H1 (cell line): ENCODE measurements around the gene PAK5. TPM values are rescaled to one million over a fixed set of nuclear protein-coding genes. Genes with fewer than 3 reads are reported as not detected.

Experiments
- ASH2L ChIP-seq: fragments of 200-600, 300-600 bp; sonication (generic); IDR thresholded peaks from one replicate; pipeline ENCODE4 v1.7.1; 2017; ENCODE audit warnings: low read length
- BACH1 ChIP-seq: IDR thresholded peaks from 2 replicates; pipeline ENCODE4 v1.6.1; 2012; ENCODE audit warnings: low read length, improper control_type of control experiment
- EZH2 ChIP-seq: fragments of 200-600 bp; sonication (generic); IDR thresholded peaks from 2 replicates; pipeline ENCODE4 v1.7.1; 2012; ENCODE audit warnings: low read depth, mild to moderate bottlenecking, moderate library complexity, low read length, inconsistent platforms; ENCODE audit not compliant: severe bottlenecking
- NANOG ChIP-seq: IDR thresholded peaks from 2 replicates; pipeline ENCODE4 v1.6.1; 2011; ENCODE audit warnings: low read length, low read depth, mild to moderate bottlenecking, inconsistent platforms; ENCODE audit not compliant: insufficient read depth, poor library complexity, severe bottlenecking
- PHF8 ChIP-seq: fragments of 200-600 bp; sonication (generic); conservative IDR thresholded peaks from 2 replicates; pipeline ENCODE4 v1.7.1; 2012; ENCODE audit warnings: low read depth, mild to moderate bottlenecking, inconsistent platforms, low read length, moderate library complexity
- RNF2 ChIP-seq: fragments of 200-900, 300-1000 bp; sonication (generic); IDR thresholded peaks from 2 replicates; pipeline ENCODE4 v1.7.1; 2016; ENCODE audit warnings: borderline replicate concordance, low read depth, mild to moderate bottlenecking, antibody characterized with exemption, low read length; ENCODE audit not compliant: poor library complexity, severe bottlenecking; ENCODE audit errors: missing control alignments
- SIN3A ChIP-seq, 2 experiments: IDR thresholded peaks in 1 of 2; conservative IDR thresholded peaks in 1 of 2; 2 replicates each; pipeline ENCODE4 v1.6.1; 2011 to 2012; ENCODE audit warnings: low read length in 2 of 2, improper control_type of control experiment in 1 of 2, low read depth in 1 of 2, mild to moderate bottlenecking in 1 of 2
- SIRT6 ChIP-seq: IDR thresholded peaks from one replicate; pipeline ENCODE4 v1.7.1; 2012; ENCODE audit warnings: low read length, inconsistent platforms
- polyA plus RNA-seq, 7 experiments: library from polyadenylated mRNA; depleted of rRNA in 3 of 7; stranded (reverse) in 5 of 7; unstranded in 2 of 7; fragments of >200 nt in 5 of 7; fragments of 200-250 nt in 2 of 7; gene quantifications; 1 replicate in 5 of 7; 2 replicates in 1 of 7; 4 replicates in 1 of 7; pipeline versions ENCODE4 v1.2.1 to v1.2.3, GENCODE V29; 2011 to 2013; ENCODE audit warnings: missing spikeins in 2 of 7, mixed read lengths in 2 of 7
- total RNA-seq: library from RNA; stranded (reverse); fragmentation: NEBNext Ultra II Directional; extraction: Animal tissue kit (Norgen Biotek cat#: 25700); gene quantifications from 2 replicates; pipeline ENCODE4 v1.2.1, GENCODE V29; 2021
- TF ChIP-seq, protein P1 (sequence below): fragments of 300-600 bp; sonication (generic); IDR thresholded peaks from 2 replicates; pipeline ENCODE4 v1.7.1; 2012; ENCODE audit warnings: low read length, moderate library complexity, mild to moderate bottlenecking, inconsistent platforms; ENCODE audit not compliant: insufficient replicate concordance
- TF ChIP-seq, protein P2 (sequence below): IDR thresholded peaks from 2 replicates; pipeline ENCODE4 v1.6.1; 2012; ENCODE audit warnings: inconsistent platforms

PAK5 gene
- total and polyA plus RNA-seq, 2 of the 8 experiments (the other 6 are each of a cell fraction or from before 2014, with no cell fraction given): 0.54 to 0.80 TPM

DNA sequence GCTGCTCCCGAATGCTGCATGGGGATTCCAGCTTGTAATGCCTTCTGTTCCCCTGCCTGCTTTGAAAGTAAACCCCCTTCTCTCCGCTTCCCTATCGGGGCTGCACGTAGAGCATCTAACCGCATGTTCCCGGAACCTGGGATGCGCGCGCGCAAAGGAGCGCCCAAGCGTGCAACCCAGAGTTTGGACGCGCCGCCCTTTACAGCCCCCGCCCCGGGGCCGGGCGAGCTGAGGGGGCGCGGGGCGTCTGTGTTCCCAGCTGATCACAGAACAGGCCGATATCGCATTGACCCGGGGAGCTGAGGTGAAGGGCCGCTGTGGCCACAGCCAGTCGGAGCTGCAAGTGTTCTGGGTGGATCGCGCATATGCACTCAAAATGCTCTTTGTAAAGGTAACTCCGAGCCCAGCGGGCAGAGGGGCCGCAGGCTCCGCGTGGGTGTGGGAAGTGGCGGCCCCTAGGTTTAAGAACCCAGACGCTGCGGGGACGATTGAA lies 323.1 kb downstream of the PAK5 start (continued):
- TF ChIP-seq, protein P1, sequence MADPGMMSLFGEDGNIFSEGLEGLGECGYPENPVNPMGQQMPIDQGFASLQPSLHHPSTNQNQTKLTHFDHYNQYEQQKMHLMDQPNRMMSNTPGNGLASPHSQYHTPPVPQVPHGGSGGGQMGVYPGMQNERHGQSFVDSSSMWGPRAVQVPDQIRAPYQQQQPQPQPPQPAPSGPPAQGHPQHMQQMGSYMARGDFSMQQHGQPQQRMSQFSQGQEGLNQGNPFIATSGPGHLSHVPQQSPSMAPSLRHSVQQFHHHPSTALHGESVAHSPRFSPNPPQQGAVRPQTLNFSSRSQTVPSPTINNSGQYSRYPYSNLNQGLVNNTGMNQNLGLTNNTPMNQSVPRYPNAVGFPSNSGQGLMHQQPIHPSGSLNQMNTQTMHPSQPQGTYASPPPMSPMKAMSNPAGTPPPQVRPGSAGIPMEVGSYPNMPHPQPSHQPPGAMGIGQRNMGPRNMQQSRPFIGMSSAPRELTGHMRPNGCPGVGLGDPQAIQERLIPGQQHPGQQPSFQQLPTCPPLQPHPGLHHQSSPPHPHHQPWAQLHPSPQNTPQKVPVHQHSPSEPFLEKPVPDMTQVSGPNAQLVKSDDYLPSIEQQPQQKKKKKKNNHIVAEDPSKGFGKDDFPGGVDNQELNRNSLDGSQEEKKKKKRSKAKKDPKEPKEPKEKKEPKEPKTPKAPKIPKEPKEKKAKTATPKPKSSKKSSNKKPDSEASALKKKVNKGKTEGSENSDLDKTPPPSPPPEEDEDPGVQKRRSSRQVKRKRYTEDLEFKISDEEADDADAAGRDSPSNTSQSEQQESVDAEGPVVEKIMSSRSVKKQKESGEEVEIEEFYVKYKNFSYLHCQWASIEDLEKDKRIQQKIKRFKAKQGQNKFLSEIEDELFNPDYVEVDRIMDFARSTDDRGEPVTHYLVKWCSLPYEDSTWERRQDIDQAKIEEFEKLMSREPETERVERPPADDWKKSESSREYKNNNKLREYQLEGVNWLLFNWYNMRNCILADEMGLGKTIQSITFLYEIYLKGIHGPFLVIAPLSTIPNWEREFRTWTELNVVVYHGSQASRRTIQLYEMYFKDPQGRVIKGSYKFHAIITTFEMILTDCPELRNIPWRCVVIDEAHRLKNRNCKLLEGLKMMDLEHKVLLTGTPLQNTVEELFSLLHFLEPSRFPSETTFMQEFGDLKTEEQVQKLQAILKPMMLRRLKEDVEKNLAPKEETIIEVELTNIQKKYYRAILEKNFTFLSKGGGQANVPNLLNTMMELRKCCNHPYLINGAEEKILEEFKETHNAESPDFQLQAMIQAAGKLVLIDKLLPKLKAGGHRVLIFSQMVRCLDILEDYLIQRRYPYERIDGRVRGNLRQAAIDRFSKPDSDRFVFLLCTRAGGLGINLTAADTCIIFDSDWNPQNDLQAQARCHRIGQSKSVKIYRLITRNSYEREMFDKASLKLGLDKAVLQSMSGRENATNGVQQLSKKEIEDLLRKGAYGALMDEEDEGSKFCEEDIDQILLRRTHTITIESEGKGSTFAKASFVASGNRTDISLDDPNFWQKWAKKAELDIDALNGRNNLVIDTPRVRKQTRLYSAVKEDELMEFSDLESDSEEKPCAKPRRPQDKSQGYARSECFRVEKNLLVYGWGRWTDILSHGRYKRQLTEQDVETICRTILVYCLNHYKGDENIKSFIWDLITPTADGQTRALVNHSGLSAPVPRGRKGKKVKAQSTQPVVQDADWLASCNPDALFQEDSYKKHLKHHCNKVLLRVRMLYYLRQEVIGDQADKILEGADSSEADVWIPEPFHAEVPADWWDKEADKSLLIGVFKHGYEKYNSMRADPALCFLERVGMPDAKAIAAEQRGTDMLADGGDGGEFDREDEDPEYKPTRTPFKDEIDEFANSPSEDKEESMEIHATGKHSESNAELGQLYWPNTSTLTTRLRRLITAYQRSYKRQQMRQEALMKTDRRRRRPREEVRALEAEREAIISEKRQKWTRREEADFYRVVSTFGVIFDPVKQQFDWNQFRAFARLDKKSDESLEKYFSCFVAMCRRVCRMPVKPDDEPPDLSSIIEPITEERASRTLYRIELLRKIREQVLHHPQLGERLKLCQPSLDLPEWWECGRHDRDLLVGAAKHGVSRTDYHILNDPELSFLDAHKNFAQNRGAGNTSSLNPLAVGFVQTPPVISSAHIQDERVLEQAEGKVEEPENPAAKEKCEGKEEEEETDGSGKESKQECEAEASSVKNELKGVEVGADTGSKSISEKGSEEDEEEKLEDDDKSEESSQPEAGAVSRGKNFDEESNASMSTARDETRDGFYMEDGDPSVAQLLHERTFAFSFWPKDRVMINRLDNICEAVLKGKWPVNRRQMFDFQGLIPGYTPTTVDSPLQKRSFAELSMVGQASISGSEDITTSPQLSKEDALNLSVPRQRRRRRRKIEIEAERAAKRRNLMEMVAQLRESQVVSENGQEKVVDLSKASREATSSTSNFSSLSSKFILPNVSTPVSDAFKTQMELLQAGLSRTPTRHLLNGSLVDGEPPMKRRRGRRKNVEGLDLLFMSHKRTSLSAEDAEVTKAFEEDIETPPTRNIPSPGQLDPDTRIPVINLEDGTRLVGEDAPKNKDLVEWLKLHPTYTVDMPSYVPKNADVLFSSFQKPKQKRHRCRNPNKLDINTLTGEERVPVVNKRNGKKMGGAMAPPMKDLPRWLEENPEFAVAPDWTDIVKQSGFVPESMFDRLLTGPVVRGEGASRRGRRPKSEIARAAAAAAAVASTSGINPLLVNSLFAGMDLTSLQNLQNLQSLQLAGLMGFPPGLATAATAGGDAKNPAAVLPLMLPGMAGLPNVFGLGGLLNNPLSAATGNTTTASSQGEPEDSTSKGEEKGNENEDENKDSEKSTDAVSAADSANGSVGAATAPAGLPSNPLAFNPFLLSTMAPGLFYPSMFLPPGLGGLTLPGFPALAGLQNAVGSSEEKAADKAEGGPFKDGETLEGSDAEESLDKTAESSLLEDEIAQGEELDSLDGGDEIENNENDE: no peak
- TF ChIP-seq RNF2 (peak; percentile 29), PHF8 (0 out of 2 replicates have a peak, but pooled peaks have one; percentile 37), NANOG (no peak), EZH2 (peak; percentile 96), BACH1 (0 out of 2 replicates have a peak, but pooled peaks have one; percentile 17), SIN3A (conservative IDR thresholded peaks at IDR 0.05 in 1 of 2, IDR thresholded peaks at IDR 0.05 in 1 of 2; ENCODE audit: low read depth in 1 of 2, low read length in 2 of 2) (no peak; a peak in 1 of 4 replicates), SIRT6 (no peak), ASH2L (peak; percentile 71)
- TF ChIP-seq, protein P2, sequence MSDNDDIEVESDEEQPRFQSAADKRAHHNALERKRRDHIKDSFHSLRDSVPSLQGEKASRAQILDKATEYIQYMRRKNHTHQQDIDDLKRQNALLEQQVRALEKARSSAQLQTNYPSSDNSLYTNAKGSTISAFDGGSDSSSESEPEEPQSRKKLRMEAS: peak; percentile 77
